ENCODE results near the gene HSD17B8.
A peak's percentile ranks its signal among the peaks of the same experiment; 100 is the strongest.

Gene HSD17B8

GRCh38 chr6:33198853-33199436 lies 5.5 kb upstream of the HSD17B8 start:
- peak overlapping the region; percentile 91 for H3K4me3 ChIP-seq (ENCODE audit: low read length)
- H3F3A ChIP-seq (ENCODE audit: control insufficient read depth, insufficient read depth) = peaks cover 13% of the 10 kb centered on the region
- no peaks in the 10 kb centered on the region for H3K9me2 ChIP-seq (replicated peaks; ENCODE audit: control insufficient read depth, low read length)
- peaks cover 44% of the 10 kb centered on the region for H3K4me1 ChIP-seq (ENCODE audit: control insufficient read depth, low read length)
- H4K20me1 ChIP-seq (ENCODE audit: control insufficient read depth, insufficient read depth, low read depth, low read length) = 0 out of 2 replicates have a peak, but pooled peaks cover 4% of the 10 kb centered on the region
- no peak for TF ChIP-seq EZH2phosphoT487 (IDR thresholded peaks at IDR 0.05; ENCODE audit: borderline replicate concordance, low read length)
- TF ChIP-seq, protein P1, sequence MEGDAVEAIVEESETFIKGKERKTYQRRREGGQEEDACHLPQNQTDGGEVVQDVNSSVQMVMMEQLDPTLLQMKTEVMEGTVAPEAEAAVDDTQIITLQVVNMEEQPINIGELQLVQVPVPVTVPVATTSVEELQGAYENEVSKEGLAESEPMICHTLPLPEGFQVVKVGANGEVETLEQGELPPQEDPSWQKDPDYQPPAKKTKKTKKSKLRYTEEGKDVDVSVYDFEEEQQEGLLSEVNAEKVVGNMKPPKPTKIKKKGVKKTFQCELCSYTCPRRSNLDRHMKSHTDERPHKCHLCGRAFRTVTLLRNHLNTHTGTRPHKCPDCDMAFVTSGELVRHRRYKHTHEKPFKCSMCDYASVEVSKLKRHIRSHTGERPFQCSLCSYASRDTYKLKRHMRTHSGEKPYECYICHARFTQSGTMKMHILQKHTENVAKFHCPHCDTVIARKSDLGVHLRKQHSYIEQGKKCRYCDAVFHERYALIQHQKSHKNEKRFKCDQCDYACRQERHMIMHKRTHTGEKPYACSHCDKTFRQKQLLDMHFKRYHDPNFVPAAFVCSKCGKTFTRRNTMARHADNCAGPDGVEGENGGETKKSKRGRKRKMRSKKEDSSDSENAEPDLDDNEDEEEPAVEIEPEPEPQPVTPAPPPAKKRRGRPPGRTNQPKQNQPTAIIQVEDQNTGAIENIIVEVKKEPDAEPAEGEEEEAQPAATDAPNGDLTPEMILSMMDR (IDR thresholded peaks at IDR 0.05; ENCODE audit: low read depth, low read length, poor library complexity, severe bottlenecking) = no peak
- H3K4me2 ChIP-seq (ENCODE audit: low read length) = peak overlapping the region; percentile 98
- H3K27ac ChIP-seq (ENCODE audit: low read depth, low read length) = no peak overlapping the region; the same call in 1 of the 2 replicates
- no peaks in the 10 kb centered on the region for H3K27me3 ChIP-seq (ENCODE audit: control insufficient read depth, low read length)
- H3K36me3 ChIP-seq (ENCODE audit: control insufficient read depth, low read length) = peaks cover 74% of the 10 kb centered on the region
- H3K79me2 ChIP-seq (ENCODE audit: control insufficient read depth, low read length) = peaks cover 52% of the 10 kb centered on the region
- no peaks in the 10 kb centered on the region for H3K9me3 ChIP-seq (ENCODE audit: control insufficient read depth, insufficient read depth, low read length)

GRCh38 chr6:33199687-33200218 lies 4.7 kb upstream of the HSD17B8 start:
- no peaks in the 10 kb centered on the region for H3K9me3 ChIP-seq (ENCODE audit: control insufficient read depth, insufficient read depth, low read length)
- H3K36me3 ChIP-seq (ENCODE audit: control insufficient read depth, low read length) = peaks cover 68% of the 10 kb centered on the region
- peak overlapping the region; percentile 98 for H3K4me2 ChIP-seq (ENCODE audit: low read length)
- no peak for TF ChIP-seq EZH2phosphoT487 (IDR thresholded peaks at IDR 0.05; ENCODE audit: borderline replicate concordance, low read length)
- peaks cover 48% of the 10 kb centered on the region for H3K4me1 ChIP-seq (ENCODE audit: control insufficient read depth, low read length)
- peak overlapping the region; percentile 87 for H3K27ac ChIP-seq (ENCODE audit: low read depth, low read length)
- H3K79me2 ChIP-seq (ENCODE audit: control insufficient read depth, low read length) = peaks cover 54% of the 10 kb centered on the region
- no peaks in the 10 kb centered on the region for H3K9me2 ChIP-seq (replicated peaks; ENCODE audit: control insufficient read depth, low read length)
- peak overlapping the region; percentile 91 for H3K4me3 ChIP-seq (ENCODE audit: low read length)
- H4K20me1 ChIP-seq (ENCODE audit: control insufficient read depth, insufficient read depth, low read depth, low read length) = 0 out of 2 replicates have a peak, but pooled peaks cover 4% of the 10 kb centered on the region
- peaks cover 13% of the 10 kb centered on the region for H3F3A ChIP-seq (ENCODE audit: control insufficient read depth, insufficient read depth)
- no peaks in the 10 kb centered on the region for H3K27me3 ChIP-seq (ENCODE audit: control insufficient read depth, low read length)

DNA sequence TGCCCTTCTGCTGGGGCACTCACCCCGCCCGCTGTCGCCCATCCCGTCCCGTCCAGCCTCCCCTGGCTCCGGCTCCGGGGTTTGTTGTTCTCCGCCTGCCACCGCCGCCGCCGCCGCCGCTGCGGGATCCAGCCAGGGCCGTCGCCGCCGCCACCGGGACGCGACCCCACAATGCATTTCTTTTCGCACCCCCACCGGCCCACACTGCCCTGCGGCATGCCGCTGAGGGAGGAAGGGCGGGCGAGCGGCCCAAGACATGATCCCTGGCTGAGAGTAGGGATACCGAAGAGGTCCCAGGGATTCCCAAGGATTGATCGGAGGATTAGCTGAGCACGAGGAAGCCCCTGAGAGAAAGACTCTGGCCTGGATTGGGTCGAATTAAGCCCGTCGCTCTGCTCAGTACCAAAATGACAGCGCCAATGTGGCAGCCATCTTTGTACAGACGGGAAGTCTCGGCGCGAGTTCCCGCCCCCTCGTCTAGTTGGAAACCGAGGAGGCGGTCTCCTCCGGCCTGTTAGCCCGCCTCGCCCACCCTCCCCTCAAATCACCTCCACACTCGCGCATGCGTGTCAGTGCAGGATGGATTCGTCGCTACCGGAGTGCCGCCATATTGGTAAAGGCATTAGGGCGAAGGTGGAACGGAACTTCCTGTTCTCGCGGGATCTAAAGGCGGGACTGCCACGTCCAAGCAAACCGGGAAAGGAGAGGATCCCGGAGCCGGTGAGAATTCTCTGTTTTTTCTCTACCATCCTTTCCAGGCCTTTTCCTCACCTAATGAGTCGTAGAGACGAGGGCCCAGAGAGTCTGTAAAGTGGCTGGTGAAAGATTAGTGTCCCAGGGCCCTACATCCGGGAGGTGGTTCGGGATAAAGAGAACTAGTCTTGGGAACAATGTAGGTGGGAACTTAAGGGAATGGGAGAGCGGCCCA lies 4.0 kb upstream of the HSD17B8 start, which contains the start of the genes RXRB and SLC39A7:
Gene RXRB, minus strand, starts transcription at position 447 of the 928 bp plus-strand sequence. Its CDS starts 189 bp downstream, at position 258.
Gene SLC39A7, plus strand, starts transcription at position 649 of the 928 bp plus-strand sequence. CDS start 379 bp downstream, outside the sequence.
- Histone ChIP-seq H3K9me3 (ENCODE audit: control insufficient read depth, insufficient read depth, low read length) (no peaks in the 10 kb centered on the region), H3K9me2 (replicated peaks; ENCODE audit: control insufficient read depth, low read length) (no peaks in the 10 kb centered on the region), H4K20me1 (ENCODE audit: control insufficient read depth, insufficient read depth, low read depth, low read length) (0 out of 2 replicates have a peak, but pooled peaks cover 4% of the 10 kb centered on the region), H3K4me1 (ENCODE audit: control insufficient read depth, low read length) (peaks cover 55% of the 10 kb centered on the region), H3K36me3 (ENCODE audit: control insufficient read depth, low read length) (peaks cover 61% of the 10 kb centered on the region), H3K4me2 (ENCODE audit: low read length) (peak within 1 kb of the TSS; percentile 98), H3K79me2 (ENCODE audit: control insufficient read depth, low read length) (peaks cover 56% of the 10 kb centered on the region), H3K4me3 (ENCODE audit: low read length) (peak within 1 kb of the TSS; percentile 91), H3K27ac (ENCODE audit: low read depth, low read length) (peak within 1 kb of the TSS; percentile 87), H3F3A (ENCODE audit: control insufficient read depth, insufficient read depth) (peaks cover 15% of the 10 kb centered on the region), H3K27me3 (ENCODE audit: control insufficient read depth, low read length) (no peaks in the 10 kb centered on the region)
- TF ChIP-seq, protein P1 (IDR thresholded peaks at IDR 0.05; ENCODE audit: low read depth, low read length, poor library complexity, severe bottlenecking) = no peak
- no peak for TF ChIP-seq EZH2phosphoT487 (IDR thresholded peaks at IDR 0.05; ENCODE audit: borderline replicate concordance, low read length)

Data from DOHH2 (cell line).